Stimulated activated effector memory CD8-positive, alpha-beta T cell treated with anti-CD3 and anti-CD28 coated beads, Interleukin-12 subunit alpha, Interleukin-12 subunit beta, amount 100 ng/mL, for 72 hours (primary cell): ENCODE results near the gene FAM110D.

Experiments
- ATAC-seq: fragments of 150-1000 bp; cut with Tn5 transposase; 2 replicates; pipeline ENCODE4 v1.10.0; 2021
- DNase-seq, 2 donors: peaks; one replicate each; pipeline ENCODE4 v3.0.0; 2021 to 2022; ENCODE audit warnings: low spot score in 2 of 2
- H3K27ac Mint-ChIP-seq: one replicate; pipeline ENCODE4 v1.8.0; 2022; ENCODE audit warnings: mild to moderate bottlenecking, mixed read lengths
- H3K36me3 Mint-ChIP-seq: one replicate; pipeline ENCODE4 v1.8.0; 2022; ENCODE audit warnings: mild to moderate bottlenecking, mixed read lengths
- H3K4me1 Mint-ChIP-seq: one replicate; pipeline ENCODE4 v1.8.0; 2022; ENCODE audit warnings: mixed read lengths
- H3K4me3 Mint-ChIP-seq: one replicate; pipeline ENCODE4 v1.8.0; 2022; ENCODE audit warnings: mild to moderate bottlenecking, mixed read lengths
- H3K9me3 Mint-ChIP-seq: one replicate; pipeline ENCODE4 v1.8.0; 2022; ENCODE audit warnings: mixed read lengths

FAM110D gene

DNA sequence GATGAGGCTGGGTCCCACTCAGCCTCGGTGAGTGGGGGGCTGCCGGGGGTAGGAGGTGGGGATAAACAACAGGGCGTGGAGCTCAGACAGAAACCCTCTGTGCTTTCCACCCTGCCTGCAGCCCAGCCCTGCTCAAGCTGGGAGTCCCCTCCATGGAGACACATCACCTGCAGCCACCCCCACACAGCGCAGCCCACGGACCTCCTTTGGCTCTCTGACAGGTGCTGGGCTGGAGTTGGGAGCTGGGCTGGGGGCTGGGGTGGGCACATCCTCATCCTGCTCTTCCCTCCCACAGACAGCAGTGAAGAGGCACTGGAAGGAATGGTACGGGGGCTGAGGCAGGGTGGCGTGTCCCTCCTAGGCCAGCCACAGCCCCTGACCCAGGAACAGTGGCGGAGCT lies 29.6 kb downstream of the FAM110D start:
- DNase-seq (no peak), ATAC-seq (no peak)
- peaks cover 7% of the 10 kb centered on the region for H3K4me1 Mint-ChIP-seq
- no peaks in the 10 kb centered on the region for H3K36me3 Mint-ChIP-seq
- H3K27ac Mint-ChIP-seq, result no peak overlapping the region
- no peak overlapping the region for H3K4me3 Mint-ChIP-seq
- no peaks in the 10 kb centered on the region for H3K9me3 Mint-ChIP-seq

DNA sequence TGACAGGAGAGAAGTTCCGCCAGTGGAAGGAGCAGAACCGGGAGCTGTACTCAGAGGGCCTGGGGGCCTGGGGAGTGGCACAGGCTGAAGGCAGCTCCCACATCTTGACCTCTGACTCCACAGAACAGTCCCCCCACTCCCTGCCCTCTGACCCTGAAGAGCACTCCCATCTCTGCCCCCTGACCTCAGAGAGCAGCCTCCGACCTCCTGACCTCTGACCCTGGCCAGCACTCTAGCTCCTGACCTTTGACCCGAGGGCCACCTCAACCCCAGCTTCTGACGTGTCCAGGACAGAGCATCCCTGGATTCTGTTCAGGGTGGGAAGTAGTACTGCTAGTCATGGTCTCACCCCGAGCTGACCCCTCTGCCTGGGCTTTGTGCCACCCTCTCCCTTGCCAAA lies 30.5 kb downstream of the FAM110D start:
- DNase-seq (no peak), ATAC-seq (no peak)
- Mint-ChIP-seq H3K4me3 (no peak overlapping the region), H3K36me3 (no peaks in the 10 kb centered on the region), H3K27ac (peak overlapping the region; percentile 60), H3K9me3 (no peaks in the 10 kb centered on the region), H3K4me1 (peaks cover 7% of the 10 kb centered on the region)

DNA sequence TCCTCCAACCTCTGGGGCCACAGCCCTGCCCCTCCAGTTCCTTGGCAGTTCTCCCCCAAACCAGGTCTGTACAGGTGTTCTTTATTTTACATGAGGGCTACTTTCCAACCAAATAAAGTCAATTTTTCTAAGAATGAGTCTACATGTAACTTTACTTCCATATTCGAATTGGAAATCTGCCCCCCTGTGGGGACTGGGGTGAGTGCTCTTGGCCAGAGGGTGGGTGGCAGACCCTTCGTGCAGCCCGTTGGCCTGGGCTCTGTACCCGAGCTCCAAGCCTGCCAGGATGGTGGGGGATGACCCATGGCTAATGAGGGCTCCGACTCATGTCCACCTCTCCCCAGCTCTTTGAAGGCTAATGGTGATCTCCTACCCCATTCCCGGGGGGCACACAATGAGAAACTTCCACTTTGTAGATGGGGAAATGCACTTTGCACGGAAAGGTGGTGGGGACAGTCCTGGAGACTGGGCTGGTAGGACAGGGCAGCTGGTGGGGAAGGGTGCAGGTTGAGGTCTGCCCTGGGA lies 30.9 kb downstream of the FAM110D start:
- peaks cover 7% of the 10 kb centered on the region for H3K4me1 Mint-ChIP-seq
- no peaks in the 10 kb centered on the region for H3K9me3 Mint-ChIP-seq
- no peak for ATAC-seq
- H3K36me3 Mint-ChIP-seq, result no peaks in the 10 kb centered on the region
- H3K4me3 Mint-ChIP-seq, result no peak overlapping the region
- peak overlapping the region; percentile 60 for H3K27ac Mint-ChIP-seq
- DNase-seq, result no peak

DNA sequence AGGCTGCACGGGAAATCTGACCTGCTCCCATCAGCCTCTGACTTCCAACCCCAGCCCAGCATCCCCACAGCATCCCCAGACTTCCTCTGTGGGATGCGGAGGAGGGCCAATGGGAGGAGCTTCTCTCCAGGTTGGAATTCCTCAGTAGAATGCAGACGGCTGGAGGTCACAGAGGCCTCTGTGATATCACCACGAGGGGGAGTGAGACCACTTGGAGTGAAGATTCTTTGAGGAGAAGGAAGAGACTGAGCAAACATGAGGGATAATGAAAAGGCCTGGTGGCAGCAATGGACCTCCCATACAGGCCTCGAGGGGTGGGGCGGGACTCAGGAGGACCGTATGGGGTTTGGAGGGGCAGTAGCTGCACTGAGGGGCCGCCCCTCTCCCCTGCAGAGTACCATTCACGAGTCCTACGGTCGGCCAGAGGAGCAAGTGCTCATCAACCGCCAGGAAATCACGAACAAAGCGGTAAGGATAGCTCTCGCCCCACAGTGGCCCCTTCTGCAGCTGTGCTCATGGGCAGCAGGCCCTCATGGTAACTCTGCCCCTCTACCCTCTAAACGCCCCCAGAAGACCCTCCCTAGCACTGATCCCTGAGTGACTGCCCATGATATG lies 31.6 kb downstream of the FAM110D start, which contains the start of gene CATSPER4:
TSS of gene CATSPER4 (plus strand) at position 230 of the 615 bp plus-strand sequence. CDS start at position 256, 26 bp downstream.
- Mint-ChIP-seq H3K9me3 (no peaks in the 10 kb centered on the region), H3K4me1 (peaks cover 7% of the 10 kb centered on the region), H3K4me3 (no peak within 1 kb of the TSS), H3K27ac (peak within 1 kb of the TSS; percentile 60), H3K36me3 (no peaks in the 10 kb centered on the region)
- DNase-seq (no peak), ATAC-seq (no peak)

DNA sequence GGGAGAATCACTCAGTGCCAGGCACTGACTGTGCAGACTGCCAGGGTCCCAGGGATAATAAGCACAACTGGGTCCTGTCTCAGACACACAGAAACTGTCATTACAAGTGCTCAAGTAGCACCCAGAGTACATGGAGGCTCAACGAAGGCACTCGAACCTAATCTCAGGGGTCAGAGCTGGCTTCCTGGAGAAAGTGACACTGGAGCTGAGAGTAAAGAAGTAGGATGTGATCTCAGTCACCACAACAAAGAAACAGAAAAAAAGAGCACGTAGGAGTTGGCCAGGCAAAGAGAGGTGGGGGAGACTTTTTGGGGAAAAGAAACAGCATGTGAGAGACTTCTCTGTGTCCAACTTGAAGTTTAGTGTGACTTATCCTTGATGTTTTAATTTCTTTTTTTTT lies 32.9 kb downstream of the FAM110D start:
- H3K9me3 Mint-ChIP-seq, result no peaks in the 10 kb centered on the region
- no peak overlapping the region for H3K27ac Mint-ChIP-seq
- no peak overlapping the region for H3K4me3 Mint-ChIP-seq
- no peaks in the 10 kb centered on the region for H3K36me3 Mint-ChIP-seq
- H3K4me1 Mint-ChIP-seq, result peaks cover 7% of the 10 kb centered on the region
- ATAC-seq, result no peak
- no peak for DNase-seq

DNA sequence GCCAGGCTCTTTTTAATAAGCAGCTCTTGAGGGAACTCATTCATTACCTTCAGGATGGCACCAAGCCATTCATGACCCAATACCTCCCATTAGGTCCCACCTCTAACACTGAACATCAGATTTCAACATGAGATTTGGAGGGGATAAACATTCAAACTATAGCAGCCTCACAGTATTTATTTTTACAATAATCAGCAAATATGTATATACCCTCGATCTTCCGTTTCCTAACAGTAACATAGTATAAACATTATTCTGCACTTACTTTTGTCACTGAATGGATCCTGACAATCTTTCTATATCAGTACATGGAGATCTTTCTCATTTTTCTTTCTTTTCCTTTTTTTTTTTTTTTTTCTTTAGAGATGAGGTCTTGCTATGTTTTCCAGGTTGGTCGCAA lies 36.9 kb downstream of the FAM110D start:
- H3K9me3 Mint-ChIP-seq, result no peaks in the 10 kb centered on the region
- no peak overlapping the region for H3K27ac Mint-ChIP-seq
- H3K4me3 Mint-ChIP-seq, result no peak overlapping the region
- H3K36me3 Mint-ChIP-seq, result no peaks in the 10 kb centered on the region
- H3K4me1 Mint-ChIP-seq, result peaks cover 8% of the 10 kb centered on the region
- no peak for ATAC-seq
- DNase-seq, result no peak

DNA sequence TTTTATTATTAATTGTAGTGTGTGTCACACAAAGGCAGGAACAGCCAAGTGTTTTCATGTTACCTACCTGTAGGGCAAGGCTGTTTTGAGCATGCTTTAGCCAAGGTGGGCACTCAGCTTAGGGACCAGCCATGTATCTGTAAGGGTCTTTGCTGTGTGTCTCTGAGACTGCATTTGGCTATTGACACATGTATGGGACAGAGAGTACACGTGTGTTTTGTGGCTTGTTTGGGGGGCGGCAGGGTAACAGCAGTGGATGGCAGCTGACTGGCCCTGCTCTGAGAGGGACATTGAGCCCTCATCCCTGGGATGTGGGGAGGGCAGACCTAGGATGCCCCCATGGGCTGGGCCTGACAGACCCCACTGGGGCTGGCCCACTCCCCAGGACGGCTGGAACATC lies 38.4 kb downstream of the FAM110D start:
- Mint-ChIP-seq H3K27ac (no peak overlapping the region), H3K9me3 (no peaks in the 10 kb centered on the region), H3K36me3 (no peaks in the 10 kb centered on the region), H3K4me1 (peaks cover 16% of the 10 kb centered on the region), H3K4me3 (no peak overlapping the region)
- ATAC-seq (no peak), DNase-seq (no peak)

DNA sequence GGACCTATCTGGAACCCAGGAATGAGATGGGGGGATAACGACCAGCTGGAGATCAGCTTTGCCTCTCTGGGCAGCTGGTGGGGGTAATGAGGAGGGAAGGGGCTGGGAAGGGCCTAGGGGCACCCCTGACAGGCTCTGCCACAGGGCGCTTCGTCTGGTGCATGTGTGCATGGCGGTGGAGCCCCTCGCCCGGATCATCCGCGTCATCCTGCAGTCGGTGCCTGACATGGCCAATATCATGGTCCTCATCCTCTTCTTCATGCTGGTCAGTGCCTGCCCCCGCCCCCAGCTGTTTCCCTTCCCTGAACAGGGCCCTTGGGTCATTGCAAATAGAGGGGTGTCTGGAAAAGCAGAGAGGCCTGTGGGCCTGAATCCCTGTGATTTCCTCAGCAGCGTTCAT lies 38.9 kb downstream of the FAM110D start:
- Mint-ChIP-seq H3K27ac (no peak overlapping the region), H3K4me1 (peaks cover 20% of the 10 kb centered on the region), H3K9me3 (no peaks in the 10 kb centered on the region), H3K4me3 (no peak overlapping the region), H3K36me3 (no peaks in the 10 kb centered on the region)
- no peak for ATAC-seq
- DNase-seq, result no peak

DNA sequence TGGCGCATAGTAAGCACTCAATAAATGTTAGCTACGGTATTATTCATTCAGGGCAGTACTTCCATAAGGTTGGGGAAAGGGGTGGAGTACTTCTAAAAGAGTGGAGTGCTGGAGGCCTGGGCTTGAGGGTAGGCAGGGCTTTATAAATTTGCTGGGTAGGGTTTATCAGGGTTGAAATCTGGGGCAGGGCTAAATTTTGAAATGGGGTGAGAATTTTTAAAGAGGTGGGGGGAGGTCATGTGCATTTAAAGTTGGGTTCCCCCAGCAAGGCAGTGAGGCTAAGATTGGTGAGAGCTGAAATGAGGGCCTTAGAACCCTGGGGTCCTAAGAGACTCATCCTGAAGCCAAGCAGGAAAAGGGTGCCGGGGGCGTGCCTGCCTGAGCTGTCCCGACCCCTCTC lies 41.5 kb downstream of the FAM110D start:
- no peak overlapping the region for H3K27ac Mint-ChIP-seq
- DNase-seq, result no peak
- no peak for ATAC-seq
- H3K4me1 Mint-ChIP-seq, result peaks cover 20% of the 10 kb centered on the region
- H3K36me3 Mint-ChIP-seq, result no peaks in the 10 kb centered on the region
- no peak overlapping the region for H3K4me3 Mint-ChIP-seq
- no peaks in the 10 kb centered on the region for H3K9me3 Mint-ChIP-seq

DNA sequence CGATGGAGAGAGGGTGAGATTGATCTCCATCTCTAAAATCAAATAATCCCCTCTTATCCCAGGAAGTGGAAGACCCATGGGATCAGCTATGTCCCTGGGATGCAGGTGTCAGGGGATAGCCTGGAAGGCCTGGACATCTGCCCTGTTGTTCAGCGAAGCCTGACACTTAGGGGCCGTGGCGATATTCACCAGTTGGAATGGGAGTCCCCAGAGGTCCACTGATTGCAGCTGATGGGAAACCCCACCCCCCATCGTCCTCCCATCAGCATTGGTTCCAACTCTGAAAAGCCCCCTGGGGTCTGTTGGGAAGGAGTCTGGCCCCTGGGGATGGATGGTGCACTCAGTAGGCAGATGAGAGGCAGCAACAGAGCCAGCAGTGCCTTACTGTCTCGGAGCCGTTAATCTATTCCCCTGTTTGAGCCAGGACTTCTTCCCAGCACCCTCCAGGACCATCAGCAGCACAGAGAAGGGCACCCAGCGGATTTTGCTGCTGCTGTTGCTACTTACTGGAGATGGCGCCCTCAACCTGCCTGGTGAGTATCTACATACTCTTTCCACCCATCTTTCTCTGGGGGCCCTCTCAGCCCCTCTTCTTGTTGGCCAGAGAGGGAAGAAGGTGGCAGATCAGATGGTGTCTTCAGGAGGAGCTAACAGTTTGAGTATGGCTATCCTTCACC lies 44.9 kb downstream of the FAM110D start:
- no peak overlapping the region for H3K4me3 Mint-ChIP-seq
- no peaks in the 10 kb centered on the region for H3K9me3 Mint-ChIP-seq
- peak overlapping the region; percentile 66 for H3K27ac Mint-ChIP-seq
- no peaks in the 10 kb centered on the region for H3K36me3 Mint-ChIP-seq
- no peak for ATAC-seq
- no peak for DNase-seq
- peaks cover 20% of the 10 kb centered on the region for H3K4me1 Mint-ChIP-seq

DNA sequence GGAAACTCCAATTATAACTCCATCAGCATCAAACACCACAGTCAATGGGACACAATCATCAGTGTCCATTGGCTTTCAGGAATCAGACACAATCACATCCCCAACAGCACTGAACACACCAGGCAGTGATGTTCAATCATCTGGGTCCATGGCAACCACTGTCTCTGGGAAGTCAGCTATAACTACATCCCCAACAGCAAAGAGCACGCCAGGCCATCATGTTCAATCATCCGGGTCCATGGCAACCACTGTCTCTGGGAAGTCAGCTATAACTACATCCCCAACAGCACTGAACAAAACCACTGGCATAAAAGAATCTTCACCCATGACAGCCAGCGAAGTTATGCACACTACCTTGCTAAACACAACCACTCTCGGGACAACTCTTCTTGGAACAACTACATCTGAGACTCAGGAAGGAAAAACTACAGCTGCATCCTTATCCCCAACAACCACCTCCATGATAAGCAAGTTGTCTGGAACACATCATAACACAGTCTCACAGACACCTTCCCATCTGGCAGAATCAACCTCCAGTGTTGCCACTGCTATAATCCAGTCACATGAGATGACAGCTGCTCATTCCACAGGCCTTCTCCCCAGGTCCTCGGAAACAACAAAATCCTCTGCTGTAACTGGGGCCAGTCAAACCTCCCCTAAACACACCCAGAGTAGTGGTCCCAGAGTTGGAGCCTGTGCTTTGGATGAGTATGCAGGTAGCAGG lies 51.4 kb downstream of the FAM110D start:
- DNase-seq (no peak), ATAC-seq (no peak)
- H3K9me3 Mint-ChIP-seq, result no peaks in the 10 kb centered on the region
- H3K4me1 Mint-ChIP-seq, result no peaks in the 10 kb centered on the region
- H3K27ac Mint-ChIP-seq, result no peak overlapping the region
- no peaks in the 10 kb centered on the region for H3K36me3 Mint-ChIP-seq
- H3K4me3 Mint-ChIP-seq, result no peak overlapping the region

DNA sequence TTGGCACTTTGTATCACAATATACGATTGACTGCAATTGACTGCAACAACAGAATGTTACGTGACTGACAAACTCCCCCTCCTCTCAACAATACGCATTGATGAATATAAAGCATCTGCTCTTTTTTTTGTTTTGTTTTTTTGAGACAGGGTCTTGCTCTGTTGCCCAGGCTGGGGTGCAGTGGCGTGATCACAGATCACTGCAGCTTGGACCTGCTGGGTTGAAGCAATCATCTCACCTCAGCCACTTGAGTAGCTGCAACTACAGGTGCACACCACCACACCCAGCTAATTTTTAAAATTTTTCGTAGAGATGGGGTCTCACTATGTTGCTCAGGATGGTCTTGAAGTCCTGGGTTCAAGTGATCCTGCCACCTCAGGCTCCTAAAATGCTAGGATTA lies 53.8 kb downstream of the FAM110D start:
- no peaks in the 10 kb centered on the region for H3K4me1 Mint-ChIP-seq
- ATAC-seq (no peak), DNase-seq (no peak)
- H3K9me3 Mint-ChIP-seq, result no peaks in the 10 kb centered on the region
- no peaks in the 10 kb centered on the region for H3K36me3 Mint-ChIP-seq
- H3K4me3 Mint-ChIP-seq, result no peak overlapping the region
- H3K27ac Mint-ChIP-seq, result no peak overlapping the region

DNA sequence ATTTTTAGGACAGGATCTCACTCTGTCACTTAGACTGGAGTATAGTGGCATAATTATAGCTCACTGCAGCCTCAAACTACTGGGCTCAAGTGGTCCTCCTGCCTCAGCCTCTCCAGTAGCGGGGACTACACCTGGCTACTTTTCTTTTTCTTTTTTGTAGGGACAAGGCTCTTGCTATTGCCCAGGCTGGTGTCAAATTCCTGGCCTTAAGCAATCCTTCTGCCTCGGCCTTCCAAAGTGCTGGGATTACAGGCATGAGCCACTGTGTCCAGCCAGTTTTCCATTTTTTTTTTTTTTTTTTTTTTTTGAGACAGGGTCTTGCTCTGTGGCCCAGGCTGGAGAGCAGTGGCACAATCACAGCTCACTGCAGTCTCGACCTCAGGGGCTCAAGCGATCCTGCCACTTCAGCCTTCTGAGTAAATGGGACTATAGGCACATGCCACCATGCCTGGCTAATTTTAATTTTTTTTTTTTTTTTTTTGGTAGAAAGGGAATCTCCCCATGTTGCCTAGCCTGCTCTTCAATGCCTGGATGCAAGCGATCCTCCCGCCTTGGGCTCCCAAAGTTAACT lies 54.5 kb downstream of the FAM110D start:
- DNase-seq (no peak), ATAC-seq (no peak)
- H3K27ac Mint-ChIP-seq, result no peak overlapping the region
- no peaks in the 10 kb centered on the region for H3K36me3 Mint-ChIP-seq
- H3K4me3 Mint-ChIP-seq, result no peak overlapping the region
- H3K4me1 Mint-ChIP-seq, result no peaks in the 10 kb centered on the region
- no peaks in the 10 kb centered on the region for H3K9me3 Mint-ChIP-seq
